MM.1S (cell line): Measurements from ENCODE around the gene STN1.

Experiments used
- DNase-seq: peaks from one replicate; pipeline ENCODE4 v3.0.0-alpha.2; 2015
- H2AFZ ChIP-seq: fragments of 300-600 bp; sonication (generic); 2 replicates; pipeline ENCODE4 v1.6.0; 2016; ENCODE audit warnings: antibody characterized with exemption, low read length
- H3F3A ChIP-seq: fragments of 300-600 bp; sonication (generic); 2 replicates; pipeline ENCODE4 v1.6.1; 2016; ENCODE audit warnings: mild to moderate bottlenecking, antibody characterized with exemption, low read length, moderate library complexity, mixed read lengths; ENCODE audit not compliant: insufficient read depth
- H3K27ac ChIP-seq: fragments of 300-600 bp; sonication (generic); 2 replicates; pipeline ENCODE4 v1.5.1; 2016; ENCODE audit warnings: mild to moderate bottlenecking, low read length
- H3K27me3 ChIP-seq: fragments of 300-600 bp; sonication (generic); replicated peaks from 2 replicates; pipeline ENCODE4 v1.6.0; 2016; ENCODE audit warnings: low read length; ENCODE audit not compliant: insufficient read depth
- H3K36me3 ChIP-seq: fragments of 300-600 bp; sonication (generic); replicated peaks from 2 replicates; pipeline ENCODE4 v1.6.1; 2016; ENCODE audit warnings: mild to moderate bottlenecking, low read length, mixed read lengths; ENCODE audit not compliant: insufficient read depth
- H3K4me1 ChIP-seq: fragments of 300-600 bp; sonication (generic); 2 replicates; pipeline ENCODE4 v1.6.1; 2016; ENCODE audit warnings: low read length, mixed read lengths
- H3K4me2 ChIP-seq: fragments of 300-600 bp; sonication (generic); 2 replicates; pipeline ENCODE4 v1.6.0; 2016; ENCODE audit warnings: low read depth, low read length
- H3K4me3 ChIP-seq: fragments of 300-600 bp; sonication (generic); 2 replicates; pipeline ENCODE4 v1.5.1; 2016; ENCODE audit warnings: low read length, mixed read lengths
- H3K79me2 ChIP-seq: fragments of 300-600 bp; sonication (generic); 2 replicates; pipeline ENCODE4 v1.6.1; 2016; ENCODE audit warnings: mixed run types, low read length, mixed read lengths
- H3K9ac ChIP-seq: fragments of 300-600 bp; sonication (generic); 2 replicates; pipeline ENCODE4 v1.6.1; 2016; ENCODE audit warnings: low read length, mixed read lengths
- H3K9me2 ChIP-seq: fragments of 300-600 bp; sonication (generic); replicated peaks from 2 replicates; pipeline ENCODE4 v1.6.1; 2016; ENCODE audit warnings: mild to moderate bottlenecking, low read length, mixed read lengths; ENCODE audit not compliant: insufficient read depth
- H3K9me3 ChIP-seq: fragments of 300-600 bp; sonication (generic); replicated peaks from 2 replicates; pipeline ENCODE4 v1.6.1; 2016; ENCODE audit warnings: mild to moderate bottlenecking, low read length, mixed read lengths; ENCODE audit not compliant: insufficient read depth
- H4K20me1 ChIP-seq: fragments of 300-600 bp; sonication (generic); 2 replicates; pipeline ENCODE4 v1.6.1; 2016; ENCODE audit warnings: mild to moderate bottlenecking, low read length, moderate library complexity, mixed read lengths; ENCODE audit not compliant: insufficient read depth
- CTCF ChIP-seq: fragments of 300-600 bp; sonication (generic); IDR thresholded peaks from 2 replicates; pipeline ENCODE4 v1.5.1; 2016; ENCODE audit warnings: antibody characterized with exemption, low read length, mixed read lengths
- EZH2 ChIP-seq: fragments of 300-600 bp; sonication (generic); optimal IDR thresholded peaks from 2 replicates; pipeline ENCODE3; 2017; ENCODE audit warnings: low read depth, mild to moderate bottlenecking, antibody characterized with exemption, low read length, mixed read lengths
- EZH2phosphoT487 ChIP-seq: fragments of 300-600 bp; sonication (generic); IDR thresholded peaks from 2 replicates; pipeline ENCODE4 v1.6.1; 2018; ENCODE audit warnings: antibody characterized with exemption, low read length

STN1 gene

GRCh38 chr10:103960103-103960502 lies 42.1 kb upstream of the STN1 start:
- no peaks in the 10 kb centered on the region for H3K4me1 ChIP-seq
- no peak for DNase-seq
- H3K27ac ChIP-seq = no peak overlapping the region
- H3K79me2 ChIP-seq = no peaks in the 10 kb centered on the region
- H3K36me3 ChIP-seq = no peaks in the 10 kb centered on the region
- no peaks in the 10 kb centered on the region for H3F3A ChIP-seq
- no peaks in the 10 kb centered on the region for H3K9me3 ChIP-seq
- no peak overlapping the region for H3K4me3 ChIP-seq
- H3K9me2 ChIP-seq = no peaks in the 10 kb centered on the region
- TF ChIP-seq EZH2phosphoT487 (no peak), EZH2 (no peak), CTCF (no peak)
- H2AFZ ChIP-seq = no peak overlapping the region
- H4K20me1 ChIP-seq = no peaks in the 10 kb centered on the region
- H3K4me2 ChIP-seq = no peak overlapping the region
- no peaks in the 10 kb centered on the region for H3K27me3 ChIP-seq
- no peak overlapping the region for H3K9ac ChIP-seq

- H4K20me1 ChIP-seq = no peaks in the 10 kb centered on the region
- no peak overlapping the region for H3K27ac ChIP-seq
- H3K4me1 ChIP-seq = no peaks in the 10 kb centered on the region
- no peak overlapping the region for H3K4me2 ChIP-seq
- H3K27me3 ChIP-seq = no peaks in the 10 kb centered on the region
- H3F3A ChIP-seq = no peaks in the 10 kb centered on the region
- DNase-seq = no peak
- no peaks in the 10 kb centered on the region for H3K9me3 ChIP-seq
- H3K79me2 ChIP-seq = no peaks in the 10 kb centered on the region
- H3K36me3 ChIP-seq = no peaks in the 10 kb centered on the region
- H2AFZ ChIP-seq = no peak overlapping the region
- H3K9me2 ChIP-seq = no peaks in the 10 kb centered on the region
- H3K9ac ChIP-seq = no peak overlapping the region
- no peak overlapping the region for H3K4me3 ChIP-seq
- TF ChIP-seq CTCF (no peak), EZH2 (no peak), EZH2phosphoT487 (no peak)
Observed at GRCh38 chr10:103958996-103959395, 41.0 kb upstream of the STN1 start.

- TF ChIP-seq EZH2phosphoT487 = no peak
- no peak for TF ChIP-seq CTCF
- no peak for TF ChIP-seq EZH2
- Histone ChIP-seq H3F3A (no peaks in the 10 kb centered on the region), H3K4me3 (no peak overlapping the region), H3K9me3 (no peaks in the 10 kb centered on the region), H2AFZ (no peak overlapping the region), H3K4me1 (no peaks in the 10 kb centered on the region), H3K9me2 (no peaks in the 10 kb centered on the region), H3K4me2 (no peak overlapping the region), H3K9ac (no peak overlapping the region), H3K79me2 (no peaks in the 10 kb centered on the region), H3K36me3 (no peaks in the 10 kb centered on the region), H3K27ac (no peak overlapping the region), H3K27me3 (no peaks in the 10 kb centered on the region), H4K20me1 (no peaks in the 10 kb centered on the region)
- no peak for DNase-seq
Observed at GRCh38 chr10:103954543-103954942, 36.6 kb upstream of the STN1 start.
